Measurements from ENCODE around the gene APOB. TPM values are rescaled to one million over a fixed set of nuclear protein-coding genes. Genes with fewer than 3 reads are reported as not detected.

APOB gene
- total and polyA plus RNA-seq, 2 of the 13 experiments (the other 11 are each of a cell fraction or from before 2014, with no cell fraction given): 1,569 to 2,515 TPM

DNA sequence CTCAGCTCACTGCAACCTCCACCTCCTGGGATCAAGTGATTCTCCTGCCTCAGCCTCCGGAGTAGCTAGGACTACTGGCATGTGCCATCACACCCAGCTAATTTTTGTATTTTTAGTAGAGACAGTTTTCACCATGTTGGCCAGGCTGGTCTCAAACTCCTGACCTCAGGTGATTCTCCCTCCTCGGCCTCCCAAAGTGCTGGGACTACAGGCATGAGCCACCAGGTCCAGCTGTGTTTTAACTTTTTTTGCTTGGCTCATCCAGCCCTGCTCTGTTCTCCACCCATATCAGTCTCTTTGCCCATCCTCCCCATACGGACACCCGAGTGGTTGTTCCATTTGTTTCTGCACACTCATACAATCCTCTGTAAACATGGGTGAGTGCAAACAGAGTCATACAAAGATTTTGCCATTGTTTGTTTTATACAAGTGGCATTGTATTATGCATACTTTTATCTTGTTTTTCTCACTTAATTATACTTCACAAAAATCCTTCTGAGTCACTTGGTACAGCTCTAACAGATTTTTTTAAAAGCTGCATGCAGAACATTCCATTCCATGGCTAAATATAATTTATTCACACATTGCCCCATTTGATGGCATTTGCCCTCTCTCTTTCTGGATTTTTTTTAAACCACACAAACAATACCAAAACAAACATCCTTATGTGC is 5.3 kb downstream of the APOB start (continued):
- TF ChIP-seq ZNF772 (CRISPR knock-in tag; IDR thresholded peaks at IDR 0.05) (peak; percentile 40; the same call in 1 of the 2 replicates), ZNF678 (CRISPR knock-in tag; IDR thresholded peaks at IDR 0.05) (no peak), PHF20 (CRISPR knock-in tag; IDR thresholded peaks at IDR 0.05) (no peak), DNMT1 (CRISPR knock-in tag; IDR thresholded peaks at IDR 0.05) (no peak), ETV5 (CRISPR knock-in tag; IDR thresholded peaks at IDR 0.05; ENCODE audit: borderline replicate concordance) (0 out of 2 replicates have a peak, but pooled peaks have one; percentile 44), ZFYVE20 (CRISPR knock-in tag; IDR thresholded peaks at IDR 0.05; ENCODE audit: borderline replicate concordance, low read depth) (0 out of 2 replicates have a peak, but pooled peaks have one; percentile 80), SP1 (IDR thresholded peaks at IDR 0.05) (no peak), SP1 (CRISPR knock-in tag; IDR thresholded peaks at IDR 0.05) (no peak), MAFG (CRISPR knock-in tag; IDR thresholded peaks at IDR 0.05) (no peak), TAF15 (IDR thresholded peaks at IDR 0.05; ENCODE audit: low read depth, low read length, poor library complexity, severe bottlenecking) (no peak), ZNF530 (CRISPR knock-in tag; IDR thresholded peaks at IDR 0.05; ENCODE audit: low read depth) (no peak), SALL2 (CRISPR knock-in tag; IDR thresholded peaks at IDR 0.05) (peak; percentile 59; the same call in 1 of the 2 replicates), SIX4 (CRISPR knock-in tag; IDR thresholded peaks at IDR 0.05) (no peak), GLI4 (CRISPR knock-in tag; IDR thresholded peaks at IDR 0.05; ENCODE audit: borderline replicate concordance) (no peak), EZH2 (conservative IDR thresholded peaks at IDR 0.05; ENCODE audit: low read depth, low read length) (no peak)
- TF ChIP-seq, protein P1, sequence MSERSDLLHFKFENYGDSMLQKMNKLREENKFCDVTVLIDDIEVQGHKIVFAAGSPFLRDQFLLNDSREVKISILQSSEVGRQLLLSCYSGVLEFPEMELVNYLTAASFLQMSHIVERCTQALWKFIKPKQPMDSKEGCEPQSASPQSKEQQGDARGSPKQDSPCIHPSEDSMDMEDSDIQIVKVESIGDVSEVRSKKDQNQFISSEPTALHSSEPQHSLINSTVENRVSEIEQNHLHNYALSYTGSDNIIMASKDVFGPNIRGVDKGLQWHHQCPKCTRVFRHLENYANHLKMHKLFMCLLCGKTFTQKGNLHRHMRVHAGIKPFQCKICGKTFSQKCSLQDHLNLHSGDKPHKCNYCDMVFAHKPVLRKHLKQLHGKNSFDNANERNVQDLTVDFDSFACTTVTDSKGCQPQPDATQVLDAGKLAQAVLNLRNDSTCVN (CRISPR knock-in tag; IDR thresholded peaks at IDR 0.05; ENCODE audit: borderline replicate concordance): no peak
- TF ChIP-seq, protein P2, sequence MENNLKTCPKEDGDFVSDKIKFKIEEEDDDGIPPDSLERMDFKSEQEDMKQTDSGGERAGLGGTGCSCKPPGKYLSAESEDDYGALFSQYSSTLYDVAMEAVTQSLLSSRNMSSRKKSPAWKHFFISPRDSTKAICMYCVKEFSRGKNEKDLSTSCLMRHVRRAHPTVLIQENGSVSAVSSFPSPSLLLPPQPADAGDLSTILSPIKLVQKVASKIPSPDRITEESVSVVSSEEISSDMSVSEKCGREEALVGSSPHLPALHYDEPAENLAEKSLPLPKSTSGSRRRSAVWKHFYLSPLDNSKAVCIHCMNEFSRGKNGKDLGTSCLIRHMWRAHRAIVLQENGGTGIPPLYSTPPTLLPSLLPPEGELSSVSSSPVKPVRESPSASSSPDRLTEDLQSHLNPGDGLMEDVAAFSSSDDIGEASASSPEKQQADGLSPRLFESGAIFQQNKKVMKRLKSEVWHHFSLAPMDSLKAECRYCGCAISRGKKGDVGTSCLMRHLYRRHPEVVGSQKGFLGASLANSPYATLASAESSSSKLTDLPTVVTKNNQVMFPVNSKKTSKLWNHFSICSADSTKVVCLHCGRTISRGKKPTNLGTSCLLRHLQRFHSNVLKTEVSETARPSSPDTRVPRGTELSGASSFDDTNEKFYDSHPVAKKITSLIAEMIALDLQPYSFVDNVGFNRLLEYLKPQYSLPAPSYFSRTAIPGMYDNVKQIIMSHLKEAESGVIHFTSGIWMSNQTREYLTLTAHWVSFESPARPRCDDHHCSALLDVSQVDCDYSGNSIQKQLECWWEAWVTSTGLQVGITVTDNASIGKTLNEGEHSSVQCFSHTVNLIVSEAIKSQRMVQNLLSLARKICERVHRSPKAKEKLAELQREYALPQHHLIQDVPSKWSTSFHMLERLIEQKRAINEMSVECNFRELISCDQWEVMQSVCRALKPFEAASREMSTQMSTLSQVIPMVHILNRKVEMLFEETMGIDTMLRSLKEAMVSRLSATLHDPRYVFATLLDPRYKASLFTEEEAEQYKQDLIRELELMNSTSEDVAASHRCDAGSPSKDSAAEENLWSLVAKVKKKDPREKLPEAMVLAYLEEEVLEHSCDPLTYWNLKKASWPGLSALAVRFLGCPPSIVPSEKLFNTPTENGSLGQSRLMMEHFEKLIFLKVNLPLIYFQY (CRISPR knock-in tag; IDR thresholded peaks at IDR 0.05; ENCODE audit: borderline replicate concordance): no peak
- TF ChIP-seq, protein P3, sequence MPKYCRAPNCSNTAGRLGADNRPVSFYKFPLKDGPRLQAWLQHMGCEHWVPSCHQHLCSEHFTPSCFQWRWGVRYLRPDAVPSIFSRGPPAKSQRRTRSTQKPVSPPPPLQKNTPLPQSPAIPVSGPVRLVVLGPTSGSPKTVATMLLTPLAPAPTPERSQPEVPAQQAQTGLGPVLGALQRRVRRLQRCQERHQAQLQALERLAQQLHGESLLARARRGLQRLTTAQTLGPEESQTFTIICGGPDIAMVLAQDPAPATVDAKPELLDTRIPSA (CRISPR knock-in tag; IDR thresholded peaks at IDR 0.05; ENCODE audit: borderline replicate concordance): no peak
- TF ChIP-seq, protein P4, sequence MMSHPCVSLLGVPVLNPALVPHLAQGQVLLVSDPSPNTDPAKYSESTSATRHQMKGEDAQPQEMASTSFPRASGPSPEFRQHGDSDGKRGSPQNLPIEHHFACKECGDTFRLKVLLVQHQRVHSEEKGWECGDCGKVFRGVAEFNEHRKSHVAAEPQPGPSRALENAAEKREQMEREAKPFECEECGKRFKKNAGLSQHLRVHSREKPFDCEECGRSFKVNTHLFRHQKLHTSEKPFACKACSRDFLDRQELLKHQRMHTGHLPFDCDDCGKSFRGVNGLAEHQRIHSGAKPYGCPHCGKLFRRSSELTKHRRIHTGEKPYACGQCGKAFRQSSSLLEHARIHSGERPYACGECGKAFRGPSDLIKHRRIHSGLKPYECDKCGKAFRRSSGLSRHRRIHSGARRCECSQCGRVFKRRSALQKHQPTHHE (CRISPR knock-in tag; IDR thresholded peaks at IDR 0.05; ENCODE audit: borderline replicate concordance): no peak
- TF ChIP-seq, protein P5, sequence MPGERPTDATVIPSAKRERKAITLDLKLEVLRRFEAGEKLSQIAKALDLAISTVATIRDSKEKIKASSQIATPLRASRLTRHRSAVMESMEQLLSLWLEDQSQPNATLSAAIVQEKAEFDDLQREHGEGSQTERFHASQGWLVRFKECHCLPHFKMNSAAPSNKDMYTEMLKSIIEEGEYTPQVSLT (CRISPR knock-in tag; IDR thresholded peaks at IDR 0.05; ENCODE audit: borderline replicate concordance, low read depth): no peak

Measured in HepG2 (cell line).